HG03159 (cell line): Measurements from ENCODE around the gene FUT9.

ENCODE experiments used
- ATAC-seq: cut with Tn5 transposase; IDR thresholded peaks from one replicate; pipeline ENCODE4 v1.9.1; 2021; ENCODE audit warnings: mild to moderate bottlenecking, moderate library complexity; ENCODE audit not compliant: unreplicated experiment

The FUT9 gene

DNA sequence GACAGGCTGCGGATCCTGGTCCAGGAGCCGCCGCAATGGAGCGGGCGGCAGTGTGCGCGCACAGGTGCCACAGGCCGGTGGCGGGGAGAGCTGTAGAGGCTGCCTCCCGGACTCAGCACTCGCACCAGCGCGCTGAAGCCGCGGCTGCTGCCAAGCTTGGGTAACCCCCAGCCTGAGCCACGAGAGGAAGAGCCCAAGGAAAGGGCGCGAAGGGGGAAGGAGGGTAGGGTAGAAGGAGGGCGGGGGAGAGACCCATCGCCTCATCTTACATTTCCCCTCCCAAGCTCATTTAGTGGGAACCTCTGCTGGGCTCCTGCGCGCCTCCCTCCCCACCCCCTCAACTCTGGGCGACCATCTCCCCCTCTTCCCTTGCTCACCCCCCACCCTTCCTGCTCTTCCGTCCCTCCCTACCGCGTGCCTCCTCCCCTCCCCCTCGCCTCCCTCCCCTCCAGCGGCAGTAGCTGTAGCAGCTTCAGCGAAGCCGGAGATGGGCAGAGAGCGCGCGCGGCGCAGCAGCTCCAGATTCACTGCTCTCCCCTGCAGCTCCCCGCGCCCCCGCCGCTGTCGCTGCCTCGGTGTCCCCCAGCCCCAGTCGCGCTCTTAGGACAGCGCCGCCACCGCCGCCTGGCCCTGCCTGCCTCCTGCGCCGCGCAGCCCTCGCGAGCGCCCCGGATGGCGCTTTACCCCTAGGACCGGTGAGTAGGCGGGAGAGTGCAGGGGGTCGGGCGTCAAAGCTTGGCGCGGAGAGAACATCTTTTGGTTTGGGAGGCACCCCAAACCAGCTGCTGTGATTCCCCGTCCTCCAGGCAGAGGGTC, at the start of gene FUT9:
Gene FUT9 (plus strand): TSS at position 457 of the 816 bp plus-strand sequence. CDS start 187,182 bp downstream, outside the sequence.
- no peak for ATAC-seq

DNA sequence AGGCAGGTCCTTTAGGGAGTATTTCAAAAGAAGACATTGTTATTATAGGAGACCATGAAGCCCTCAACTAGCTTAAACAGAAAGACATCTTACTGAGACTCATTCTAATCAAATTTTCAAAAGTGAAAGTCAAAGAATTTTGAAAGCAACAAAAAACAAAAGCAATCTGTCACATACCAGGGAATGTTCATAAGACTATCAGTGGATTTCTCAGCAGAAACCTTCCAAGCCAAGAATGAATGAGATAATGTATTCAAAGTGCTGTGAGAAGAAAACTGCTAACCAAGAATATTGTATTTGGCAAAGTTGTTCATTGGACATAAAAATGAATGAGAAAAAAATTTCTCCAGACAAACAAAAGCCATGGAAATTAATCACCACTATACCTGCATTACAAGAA, 48.2 kb upstream of the FUT9 start:
- ATAC-seq, result no peak

DNA sequence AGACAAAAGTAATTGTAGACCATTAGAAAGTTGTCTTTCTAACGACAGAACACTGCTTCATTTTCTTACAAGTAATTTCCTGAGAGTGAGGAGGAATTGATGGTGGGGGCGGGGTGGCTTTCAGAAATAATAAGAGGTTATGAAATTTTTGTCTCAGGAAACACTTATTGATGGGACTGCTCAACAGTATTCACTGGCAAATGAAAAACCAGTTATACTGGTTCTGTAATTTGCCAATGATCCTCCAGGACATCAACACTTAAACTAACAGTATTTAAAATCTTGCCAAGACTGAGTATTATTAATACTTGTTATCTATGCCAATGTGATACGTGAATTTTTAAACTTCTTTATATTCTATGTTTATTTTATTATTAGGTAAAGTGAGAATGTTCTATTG, 41.8 kb upstream of the FUT9 start:
- ATAC-seq, result no peak

DNA sequence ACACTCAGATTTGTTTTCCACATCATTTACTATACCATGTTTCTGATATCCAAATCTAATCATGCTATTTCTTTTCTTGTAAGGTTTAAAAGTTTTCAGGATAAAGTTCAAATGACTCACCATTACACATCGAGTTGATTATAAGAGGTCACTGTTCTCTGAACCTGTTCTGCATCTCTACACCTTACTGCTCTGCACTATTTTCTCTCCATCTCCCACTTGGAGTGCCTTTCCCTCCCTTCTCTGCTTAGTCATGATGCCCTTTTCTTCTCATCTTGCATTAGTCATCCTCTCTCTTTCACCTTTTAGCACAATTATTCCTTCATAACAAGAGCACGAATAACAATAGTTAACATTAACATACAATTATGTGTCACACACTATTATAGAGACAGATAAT, 37.5 kb upstream of the FUT9 start:
- ATAC-seq, result no peak

DNA sequence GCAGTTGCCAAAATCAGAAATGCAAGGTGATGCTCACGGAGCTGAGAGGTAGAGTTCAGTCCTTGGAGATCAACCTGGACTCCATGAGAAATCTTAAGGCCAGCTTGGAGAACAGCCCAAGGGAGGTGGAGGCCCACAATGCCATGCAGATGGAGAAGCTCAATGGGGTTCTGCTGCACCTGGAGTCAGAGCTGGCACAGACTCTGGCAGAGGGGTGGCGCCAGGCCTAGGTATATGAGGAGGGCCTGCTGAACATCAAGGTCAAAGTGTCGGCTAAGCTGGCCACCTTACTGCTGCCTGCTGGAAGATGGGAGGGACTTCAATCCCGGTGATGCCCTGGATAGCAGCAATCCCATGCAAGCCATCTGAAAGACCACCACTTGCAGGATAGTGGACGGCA, 23.9 kb upstream of the FUT9 start:
- ATAC-seq, result no peak

DNA sequence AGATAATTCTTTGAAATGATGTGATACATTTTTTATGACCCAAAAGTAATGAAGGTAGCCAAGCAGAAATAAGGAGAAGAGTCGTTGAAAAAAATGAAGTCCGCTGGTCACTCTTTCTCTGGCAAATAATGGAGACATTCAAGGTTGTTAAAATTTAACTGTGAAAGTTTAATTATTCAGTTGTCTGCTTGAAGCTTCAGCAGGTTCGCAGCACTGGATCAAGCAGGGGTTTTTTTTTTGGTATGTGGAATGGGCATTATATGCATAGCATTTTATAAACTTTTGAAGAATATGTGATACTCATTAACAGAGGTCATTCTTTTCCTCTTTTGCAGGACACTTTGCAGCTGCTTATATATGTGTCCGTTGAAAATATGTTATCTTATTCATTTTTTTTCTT, 21.6 kb upstream of the FUT9 start:
- ATAC-seq, result no peak

DNA sequence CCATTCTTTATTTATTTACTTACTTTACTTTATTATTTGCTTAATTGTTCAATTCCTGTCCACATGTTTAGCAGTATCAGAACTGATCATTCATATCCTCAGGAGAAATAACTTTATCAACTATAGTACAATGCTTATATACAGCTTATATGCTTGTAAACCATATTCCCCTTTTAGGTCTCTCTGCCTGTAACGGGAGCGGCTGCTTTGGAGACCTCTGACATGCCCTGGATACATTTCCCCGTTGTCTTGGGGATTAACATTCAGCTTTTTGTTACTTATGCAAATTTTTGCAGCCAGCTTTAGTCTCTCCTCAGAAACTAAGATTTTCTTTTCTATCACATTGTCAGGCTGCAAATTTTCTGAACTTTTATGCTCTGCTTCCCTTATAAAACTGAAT, 17.6 kb upstream of the FUT9 start:
- no peak for ATAC-seq

DNA sequence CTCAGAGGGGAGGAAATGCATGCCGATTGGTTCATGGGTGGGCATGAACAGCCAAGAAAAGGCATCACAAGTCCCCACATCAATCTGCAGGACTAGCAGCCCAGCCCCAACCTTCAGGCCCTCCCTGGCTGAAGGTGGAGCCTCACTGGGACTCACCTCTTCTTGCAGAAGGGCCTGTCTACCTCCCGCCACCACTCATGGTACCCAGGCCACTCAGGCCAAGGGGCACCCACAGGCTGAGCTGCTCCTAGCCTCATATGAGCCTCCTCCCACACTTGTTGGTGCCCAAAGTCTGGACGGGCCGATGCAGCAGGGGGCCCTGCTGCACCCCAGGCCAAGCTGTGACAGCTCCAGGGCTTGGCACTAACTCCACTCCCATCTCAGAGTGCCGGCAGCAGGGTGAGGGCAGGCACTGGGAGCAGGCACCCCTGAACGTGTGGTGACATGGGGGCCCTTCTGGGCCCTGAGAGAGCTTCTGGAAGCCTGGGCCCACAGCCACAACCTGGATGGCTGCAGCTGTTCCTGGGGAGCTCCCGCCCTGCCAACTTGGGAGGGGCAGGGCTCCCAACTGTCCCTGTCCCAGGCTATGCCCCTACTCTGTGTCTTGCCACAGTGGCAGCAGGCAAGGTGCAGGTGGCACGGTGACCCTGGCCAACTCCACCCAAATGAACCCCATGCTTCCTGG, 13.7 kb upstream of the FUT9 start:
- no peak for ATAC-seq

DNA sequence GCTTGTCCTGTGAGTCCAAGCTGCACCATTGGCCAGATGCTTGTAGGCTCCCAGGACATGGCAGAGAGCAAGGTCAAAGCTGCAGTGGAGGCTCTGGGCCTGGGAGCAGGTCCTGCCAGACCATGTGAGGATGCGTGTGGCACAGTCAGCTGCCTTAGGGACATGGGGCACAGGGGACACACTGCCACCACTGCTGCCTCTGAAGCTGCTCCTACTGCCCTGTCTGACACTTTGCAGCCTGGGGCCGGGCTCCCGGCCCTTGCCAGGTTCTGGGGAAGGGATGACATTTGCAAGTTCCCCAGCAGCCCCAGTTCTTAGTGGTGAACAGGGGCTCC, 13.2 kb upstream of the FUT9 start:
- ATAC-seq, result no peak

DNA sequence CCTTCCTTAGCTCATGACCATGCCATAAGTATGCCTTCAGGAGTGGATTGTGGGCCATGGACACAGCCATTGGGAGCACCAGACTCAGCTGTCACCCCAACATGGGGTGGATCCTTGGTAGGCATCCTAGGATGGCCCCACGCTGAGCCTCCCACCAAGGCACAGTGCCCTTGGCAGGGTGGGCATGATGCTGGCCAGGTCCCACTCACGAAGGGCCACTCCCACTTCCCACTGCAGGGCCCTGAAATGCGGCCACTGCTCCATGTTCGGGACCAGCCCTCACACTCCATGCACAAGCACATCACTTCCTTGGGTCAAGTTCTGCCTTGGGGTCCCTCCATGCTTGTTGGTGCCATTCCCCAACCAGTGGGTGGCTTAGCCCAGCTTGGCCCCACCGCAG, 12.9 kb upstream of the FUT9 start:
- ATAC-seq, result no peak

DNA sequence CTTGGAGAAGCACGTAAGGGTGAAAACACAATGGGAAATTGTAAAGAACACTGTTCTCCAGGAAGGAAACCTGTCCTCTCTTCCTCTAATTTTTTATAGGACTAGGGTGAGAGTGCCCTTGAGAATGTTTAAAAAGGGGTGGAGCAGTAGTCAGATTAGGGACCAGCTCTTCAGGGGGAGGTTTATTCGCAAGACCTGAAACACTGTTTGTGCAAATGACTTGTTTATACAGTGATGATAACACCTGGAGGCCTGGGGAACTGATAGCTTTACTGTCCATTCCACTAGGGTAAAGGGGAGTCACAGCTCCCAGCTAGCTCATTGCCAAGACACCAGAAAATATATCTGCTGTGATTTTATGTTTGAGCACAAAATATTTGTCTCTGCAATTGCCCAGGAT, 8.1 kb upstream of the FUT9 start:
- no peak for ATAC-seq

DNA sequence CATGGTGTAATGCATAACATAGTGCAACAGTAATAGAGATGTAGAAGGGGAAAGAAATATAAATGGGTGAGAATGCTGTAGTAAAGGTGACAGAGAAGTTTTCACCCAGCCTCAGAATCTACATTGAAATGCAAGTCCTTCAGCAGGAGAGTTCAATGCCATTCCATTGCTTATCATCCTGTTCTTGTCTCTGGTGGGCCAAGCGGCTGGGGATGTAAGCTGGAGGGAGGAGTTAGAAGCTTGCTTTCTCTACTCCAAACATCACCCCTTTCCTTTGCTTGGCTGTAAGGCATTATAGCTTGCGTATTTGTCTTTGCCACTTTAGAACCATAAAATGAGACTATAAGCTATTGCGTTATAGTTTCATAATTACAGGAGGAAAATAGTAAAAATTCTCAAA, 2.2 kb upstream of the FUT9 start:
- no peak for ATAC-seq

DNA sequence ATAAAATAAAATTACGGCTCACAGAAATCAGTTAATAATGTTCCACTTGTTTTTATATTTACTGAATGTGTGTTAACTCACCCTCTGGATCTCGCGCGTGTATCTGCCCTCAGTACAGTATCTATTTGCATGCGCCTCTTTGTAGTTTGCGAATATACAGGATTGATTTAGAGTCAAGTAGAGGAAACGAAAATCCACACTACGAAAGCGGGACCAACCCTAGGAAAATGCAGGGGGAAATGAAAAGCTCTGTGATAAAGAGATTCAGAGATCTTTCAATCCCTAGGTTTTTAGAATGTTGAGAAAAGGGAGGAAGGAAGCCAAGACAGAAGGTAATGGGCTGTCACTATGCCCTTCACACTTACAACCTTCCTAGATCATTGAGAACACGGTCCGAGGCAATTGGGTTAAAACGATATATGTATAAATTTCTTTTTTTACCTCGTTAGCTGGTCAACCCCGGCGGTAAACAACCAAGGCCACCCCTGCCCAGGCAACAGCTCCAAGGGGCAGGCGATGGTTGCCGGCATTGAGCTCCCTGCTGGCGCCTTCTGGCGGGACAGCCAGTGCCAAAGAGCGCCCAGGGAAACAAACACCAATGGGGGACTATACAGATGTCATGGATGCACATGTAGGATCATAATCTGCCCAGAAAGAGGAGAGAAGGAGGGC, 792 bp upstream of the FUT9 start:
- no peak for ATAC-seq

DNA sequence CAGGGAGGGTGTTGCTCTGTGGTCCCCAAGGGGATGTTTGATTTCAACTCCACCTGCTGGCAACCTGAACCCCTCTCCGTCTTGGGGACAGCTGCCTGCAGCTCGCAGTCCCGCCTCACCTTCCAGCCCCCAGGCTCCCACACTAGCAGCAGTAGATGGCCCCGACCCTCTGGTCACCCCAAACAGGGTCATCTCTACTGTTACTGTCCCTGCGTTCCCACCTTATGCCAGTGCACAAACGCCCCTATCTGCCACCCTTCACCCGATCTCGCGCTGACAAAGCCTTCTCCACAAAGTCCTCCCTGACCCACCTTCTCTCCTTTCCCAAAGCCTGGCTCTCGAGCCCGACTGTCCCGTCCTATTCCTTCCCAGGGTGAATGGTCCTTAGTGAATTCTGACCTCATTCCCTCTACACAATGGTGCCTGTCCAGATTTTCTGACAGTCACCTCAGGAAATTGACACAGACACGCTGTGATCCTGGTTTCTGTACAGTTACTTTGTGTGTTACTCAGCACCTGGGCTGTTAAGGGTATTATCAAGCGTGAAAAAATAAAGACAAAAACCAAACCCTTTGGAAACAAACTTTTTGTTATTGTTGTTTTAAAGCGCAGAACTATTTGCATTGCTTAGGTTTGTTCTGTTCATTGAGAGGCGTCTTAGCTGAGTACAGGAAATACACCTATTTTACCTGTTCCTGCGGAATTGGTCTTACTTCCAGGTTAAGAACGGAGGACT, 728 bp downstream of the FUT9 start:
- no peak for ATAC-seq

DNA sequence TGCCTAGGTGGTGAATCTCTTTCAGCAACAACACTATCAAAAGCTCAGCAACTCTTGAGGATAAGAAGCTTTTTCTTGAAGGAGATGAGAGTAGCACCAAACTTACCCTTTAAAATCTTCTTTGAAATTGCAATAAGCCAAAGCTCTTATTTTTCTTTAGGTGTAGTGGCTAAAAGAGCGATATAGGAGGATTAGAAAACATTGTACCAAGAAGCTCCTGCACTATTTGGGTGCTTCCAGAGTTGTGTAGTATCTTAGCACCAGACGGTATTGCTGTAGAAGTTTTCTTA, 1.2 kb downstream of the FUT9 start:
- no peak for ATAC-seq

DNA sequence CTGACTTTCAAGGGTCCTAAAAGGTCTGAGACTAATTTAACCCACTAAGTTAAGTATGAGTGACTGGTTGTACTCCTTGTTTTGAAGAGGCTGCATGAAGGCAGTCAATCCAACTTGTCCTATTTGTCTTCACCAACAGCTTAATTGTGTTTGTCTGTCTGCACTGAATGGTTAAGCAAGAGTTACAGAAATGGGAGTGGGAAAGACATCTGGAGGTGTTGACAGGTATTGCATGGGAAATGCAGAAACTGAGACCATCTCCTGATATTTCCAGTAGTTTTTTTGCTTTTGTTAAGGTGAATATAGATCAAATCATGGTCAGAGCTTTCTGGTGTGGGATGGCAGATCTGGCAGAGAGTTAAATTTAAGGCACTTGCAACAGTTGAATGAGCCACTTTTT, 6.5 kb downstream of the FUT9 start:
- ATAC-seq, result no peak

DNA sequence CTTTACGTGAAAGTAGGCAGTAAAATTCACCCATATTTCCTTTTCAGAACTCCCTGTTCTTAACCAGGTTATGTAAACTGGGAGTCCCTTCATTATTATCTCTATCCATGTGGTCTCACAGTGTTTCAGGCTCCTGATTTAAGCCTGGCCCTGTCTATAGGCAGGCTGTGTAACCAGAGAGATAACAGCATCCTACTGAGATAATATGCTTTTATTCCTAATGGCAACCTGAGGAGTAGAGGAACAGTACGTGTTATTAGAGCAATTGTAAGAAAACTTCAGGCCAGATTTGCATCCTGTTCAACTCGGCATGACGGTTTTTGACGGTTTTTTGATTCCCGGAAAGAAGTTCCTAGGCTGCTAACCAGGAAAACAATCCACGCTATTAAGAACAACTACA, 16.9 kb downstream of the FUT9 start:
- ATAC-seq, result no peak

DNA sequence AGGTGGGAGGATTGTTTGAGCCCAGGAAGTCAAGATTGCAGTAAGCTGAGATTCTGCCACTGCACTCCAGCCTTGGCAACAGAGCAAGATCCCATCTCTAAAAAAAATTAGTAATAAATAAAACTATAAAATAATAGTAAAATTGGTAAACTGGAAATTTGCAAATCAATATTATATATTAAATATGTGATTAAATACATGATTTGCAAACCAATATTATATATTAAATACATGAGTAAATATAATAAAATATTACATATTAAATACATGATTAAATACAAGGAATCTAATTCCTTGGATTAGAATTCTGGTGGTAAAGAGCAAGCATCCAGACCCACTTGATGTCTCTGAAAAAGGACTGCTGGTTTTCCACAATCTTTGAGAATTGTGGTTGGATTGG, 35.8 kb downstream of the FUT9 start:
- no peak for ATAC-seq

DNA sequence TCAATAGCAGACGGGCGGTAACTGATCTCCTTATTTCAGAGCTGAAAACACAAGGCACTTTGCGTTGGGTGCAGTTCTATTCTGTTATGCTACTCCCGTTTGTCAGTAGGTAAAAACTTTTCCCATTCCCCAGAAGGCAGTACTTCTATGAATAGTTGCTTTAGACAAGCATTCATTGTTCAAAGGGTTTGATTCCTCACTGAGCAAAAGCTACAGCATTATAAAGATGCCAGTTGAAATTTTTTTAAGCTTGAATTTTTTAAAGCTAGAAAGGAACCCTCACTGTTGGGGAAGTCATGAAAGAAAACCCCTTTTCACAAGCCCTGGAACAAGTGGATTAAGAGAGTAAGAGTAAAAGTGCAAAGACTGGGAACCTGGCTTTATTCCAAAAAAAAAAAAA, 42.3 kb downstream of the FUT9 start:
- ATAC-seq, result no peak

DNA sequence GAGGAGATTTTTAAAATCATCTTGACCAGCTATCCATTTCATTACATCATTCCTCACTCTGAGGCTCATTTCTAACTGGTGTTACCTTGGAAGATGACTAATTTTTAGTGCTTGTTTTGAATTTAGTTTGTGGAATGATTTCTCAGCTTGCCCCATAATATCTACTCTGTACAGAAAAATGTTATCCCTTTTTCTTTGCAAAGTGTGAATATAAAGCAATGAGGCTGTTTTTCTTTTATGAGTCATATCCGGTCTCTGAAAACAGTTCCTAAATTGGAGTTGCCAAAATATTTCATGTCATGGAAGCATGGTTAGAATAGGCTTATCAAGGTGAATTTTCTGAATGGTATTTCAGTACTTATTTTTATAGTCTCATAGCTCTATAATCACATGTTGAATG, 43.8 kb downstream of the FUT9 start:
- ATAC-seq, result no peak

DNA sequence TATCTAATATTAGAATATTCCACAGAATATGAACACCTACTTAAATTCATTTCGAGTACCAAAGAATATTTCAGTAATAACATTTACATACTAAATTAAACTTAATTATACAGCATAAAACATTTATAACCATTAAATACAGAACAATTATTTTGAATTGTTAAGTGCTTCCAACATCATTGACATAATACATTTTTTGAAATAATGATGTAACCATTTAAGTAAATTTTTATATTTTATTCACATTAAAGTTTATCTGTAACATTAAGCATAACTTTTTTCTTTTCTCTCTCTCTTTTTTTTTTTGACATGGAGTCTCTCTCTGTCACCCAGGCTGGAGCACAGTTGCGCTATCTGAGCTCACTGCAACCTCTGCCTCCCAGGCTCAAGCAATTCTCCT, 44.5 kb downstream of the FUT9 start:
- no peak for ATAC-seq

DNA sequence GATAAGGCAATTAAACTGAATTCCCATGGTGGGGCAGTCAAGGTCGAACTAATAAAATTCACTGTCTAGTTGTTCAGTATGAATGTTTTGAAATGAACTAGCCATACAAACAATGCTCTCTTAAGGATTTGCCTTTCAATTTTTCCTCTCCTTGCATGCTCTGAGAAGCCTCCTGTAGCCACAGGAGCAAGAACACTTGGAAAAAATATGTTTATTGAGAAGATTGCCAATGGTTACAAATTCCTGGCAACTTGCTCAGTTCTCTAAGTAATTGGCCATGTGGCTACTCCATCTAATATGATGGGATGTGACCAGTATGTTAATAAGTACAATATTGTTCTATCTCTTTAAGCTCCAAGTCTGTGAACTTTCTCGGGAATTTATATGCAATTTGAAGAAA, 49.4 kb downstream of the FUT9 start:
- no peak for ATAC-seq
